Measurements from ENCODE around the gene UBE3B.

The UBE3B gene

GRCh38 chr12:109495012-109495411 lies 17.6 kb downstream of the UBE3B start:
- DNase-seq (ENCODE audit: low spot score) = no peak

DNA sequence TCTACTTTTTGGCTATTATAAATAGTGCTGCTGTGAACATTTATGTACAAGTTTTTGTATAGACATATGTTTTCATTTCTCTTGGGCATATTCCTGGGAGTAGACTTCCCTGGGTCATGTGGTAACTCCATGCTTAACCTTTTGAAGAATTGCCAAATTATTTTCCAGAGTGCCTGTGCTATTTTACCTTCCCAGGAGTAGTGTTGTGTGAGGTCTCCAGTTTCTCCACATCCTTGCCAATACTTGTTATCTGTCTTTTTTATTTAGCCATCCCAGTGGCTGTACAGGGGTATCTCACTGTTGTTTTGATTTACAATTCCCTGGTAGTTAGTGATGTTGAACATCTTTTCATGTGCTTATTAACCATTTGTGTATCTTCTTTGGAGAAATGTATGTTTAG lies 18.9 kb downstream of the UBE3B start:
- no peak for DNase-seq (ENCODE audit: low spot score)

GRCh38 chr12:109497675-109498074 lies 20.2 kb downstream of the UBE3B start:
- DNase-seq (ENCODE audit: low spot score) = no peak

GRCh38 chr12:109500406-109501185 lies 23.2 kb downstream of the UBE3B start:
- peak; percentile 48 for DNase-seq (ENCODE audit: low spot score)

DNA sequence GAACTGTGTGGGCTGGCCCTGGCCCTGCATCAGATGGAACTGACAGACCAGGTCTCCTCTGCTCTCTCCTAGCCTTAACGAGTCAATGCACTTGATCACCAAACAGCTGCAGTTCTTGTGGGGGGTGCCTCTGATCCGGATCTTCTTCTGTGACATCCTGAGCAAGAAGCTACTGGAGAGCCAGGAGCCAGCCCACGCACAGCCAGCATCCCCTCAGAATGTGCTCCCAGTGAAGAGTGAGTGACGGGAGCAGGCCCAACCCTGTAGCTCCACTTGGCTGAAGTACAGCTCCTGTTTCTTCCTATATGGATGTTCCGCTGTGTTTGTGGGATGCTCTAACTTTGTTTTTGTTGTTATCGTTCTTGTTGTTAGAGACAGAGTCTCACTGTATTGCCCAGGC lies 23.9 kb downstream of the UBE3B start:
- no peak for DNase-seq (ENCODE audit: low spot score)

GRCh38 chr12:109502332-109502731 lies 24.9 kb downstream of the UBE3B start:
- DNase-seq (ENCODE audit: low spot score) = no peak

GRCh38 chr12:109503611-109504010 lies 26.2 kb downstream of the UBE3B start:
- no peak for DNase-seq (ENCODE audit: low spot score)

DNA sequence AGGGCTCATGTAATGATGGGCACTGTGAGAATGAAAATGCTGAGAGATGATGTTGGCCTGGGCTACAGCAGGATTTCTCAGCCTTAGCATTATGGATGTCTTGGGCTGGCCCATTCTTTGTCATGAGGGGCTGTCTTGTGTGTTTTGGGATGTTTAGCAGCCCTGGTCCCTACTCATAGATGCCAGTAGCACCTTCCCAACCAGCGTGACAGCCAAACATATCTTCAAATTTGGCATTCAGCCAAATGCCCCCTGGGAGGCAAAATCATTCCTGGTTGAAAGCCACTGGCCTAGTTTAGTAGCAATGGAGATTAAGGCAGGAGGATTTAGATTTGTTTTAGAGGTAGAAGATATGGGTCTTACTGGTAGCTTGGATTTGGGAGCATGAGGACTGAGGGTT lies 26.6 kb downstream of the UBE3B start:
- no peak for DNase-seq (ENCODE audit: low spot score)

GRCh38 chr12:109510196-109510595 lies 32.8 kb downstream of the UBE3B start:
- DNase-seq (ENCODE audit: low spot score) = no peak

DNA sequence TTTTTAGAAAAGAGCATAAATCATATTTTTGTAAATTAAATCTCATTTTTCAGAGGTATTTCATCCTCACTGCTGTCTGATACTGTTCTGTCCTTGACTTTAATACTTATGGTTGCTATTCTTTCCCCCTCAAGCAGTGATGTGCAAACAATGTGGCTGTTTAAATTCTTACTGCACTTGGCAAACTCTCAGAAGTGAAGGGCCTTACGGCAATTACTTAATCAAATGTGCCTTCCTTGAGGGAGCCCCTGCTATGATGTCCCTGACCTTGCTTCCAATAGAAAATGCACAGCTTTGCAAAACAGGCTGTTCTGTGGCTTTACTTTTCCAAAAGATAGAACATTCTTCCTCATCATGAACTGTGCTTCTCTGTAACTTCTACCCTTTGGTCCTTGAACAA lies 35.2 kb downstream of the UBE3B start:
- no peak for DNase-seq (ENCODE audit: low spot score)

GRCh38 chr12:109513051-109513450 lies 35.6 kb downstream of the UBE3B start:
- no peak for DNase-seq (ENCODE audit: low spot score)

GRCh38 chr12:109513977-109514376 lies 36.5 kb downstream of the UBE3B start:
- DNase-seq (ENCODE audit: low spot score) = peak; percentile 7

DNA sequence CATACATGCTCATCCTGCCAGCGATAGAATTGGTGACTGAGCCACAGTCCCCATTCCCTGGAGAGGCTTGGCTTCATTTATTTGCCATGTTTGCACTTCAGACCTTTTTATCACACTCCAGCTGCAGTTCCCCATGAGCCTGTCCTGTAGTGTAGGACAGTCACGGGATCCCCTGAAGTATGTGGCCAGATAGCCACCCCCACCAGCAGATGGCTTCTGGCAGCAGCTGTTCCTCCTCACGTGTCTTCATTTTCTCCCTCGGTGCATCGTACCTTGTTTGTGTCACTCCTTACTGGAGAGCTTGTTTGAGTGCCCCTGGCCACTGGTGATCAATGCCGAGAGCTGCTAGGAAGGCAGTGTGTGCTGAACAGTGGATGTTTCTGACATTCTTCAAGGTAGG lies 40.2 kb downstream of the UBE3B start:
- DNase-seq (ENCODE audit: low spot score) = no peak

- DNase-seq (ENCODE audit: low spot score) = peak; percentile 58
Observed at GRCh38 chr12:109518820-109519665, 41.6 kb downstream of the UBE3B start.

- no peak for DNase-seq (ENCODE audit: low spot score)
Observed at GRCh38 chr12:109519787-109520186, 42.4 kb downstream of the UBE3B start.

GRCh38 chr12:109521831-109522230 lies 44.4 kb downstream of the UBE3B start:
- DNase-seq (ENCODE audit: low spot score) = no peak

- no peak for DNase-seq (ENCODE audit: low spot score)
Observed at GRCh38 chr12:109523071-109523470, 45.6 kb downstream of the UBE3B start.

GRCh38 chr12:109523504-109523903 lies 46.1 kb downstream of the UBE3B start:
- DNase-seq (ENCODE audit: low spot score) = no peak

- DNase-seq (ENCODE audit: low spot score) = no peak
Observed at GRCh38 chr12:109524466-109525278, 47.2 kb downstream of the UBE3B start.

GRCh38 chr12:109525279-109525585 lies 47.8 kb downstream of the UBE3B start:
- DNase-seq (ENCODE audit: low spot score) = no peak

- no peak for DNase-seq (ENCODE audit: low spot score)
Observed at GRCh38 chr12:109527489-109528123, 50.2 kb downstream of the UBE3B start.
